HCT116 (cell line): ENCODE results near the gene PTPRF. TPM values are rescaled to one million over a fixed set of nuclear protein-coding genes. Genes with fewer than 3 reads are reported as not detected.

Source experiments
- ATAC-seq: fragments of 200-7000 bp; cut with Tn5 transposase; 2 replicates; pipeline ENCODE4 v1.9.1; 2020; ENCODE audit warnings: mild to moderate bottlenecking, moderate library complexity
- BruUV-seq: library from RNA; stranded (reverse); fragments of 400-500 nt; replicated peaks from 2 replicates; lab custom pipeline; 2021; lab: Mats Ljungman, UMichigan
- CTCF ChIA-PET: fragments of 300-600 bp; sonication (Branson Sonifier 250); formaldehyde crosslinking; loops from one replicate; lab custom pipeline; 2021; ENCODE audit warnings: antibody characterized with exemption; lab: Charles Lee
- POLR2A ChIA-PET: fragments of 300-600, 350-600 bp; sonication (Branson Sonifier 250); formaldehyde crosslinking; loops from one replicate; lab custom pipeline; 2021; ENCODE audit warnings: antibody characterized with exemption; lab: Charles Lee
- RAD21 ChIA-PET, 2 experiments: fragments of 300-600 bp; sonication (Branson Sonifier 250); formaldehyde crosslinking; loops; one replicate each; lab custom pipeline; 2023; ENCODE audit warnings: low total read pairs in 2 of 2; ENCODE audit not compliant: uncharacterized antibody in 2 of 2, unreplicated experiment in 2 of 2, low non-redundant PET in 1 of 2; lab: Charles Lee
- DNase-seq: peaks from one replicate; pipeline ENCODE4 v3.0.0-alpha.2; 2010; ENCODE audit warnings: low read depth, low spot score
- H2AFZ ChIP-seq: fragments of 200-600 bp; shearing (Covaris generic), sonication (generic); 2 replicates; pipeline ENCODE4 v1.6.1; 2017; ENCODE audit warnings: low read depth, mixed run types, mixed read lengths, antibody characterized with exemption, low read length; ENCODE audit not compliant: poor library complexity, severe bottlenecking
- H3K27ac ChIP-seq: 2 replicates; pipeline ENCODE4 v1.5.1; 2012; ENCODE audit warnings: low read depth, low read length
- H3K27me3 ChIP-seq: fragments of 200-600 bp; sonication (generic); 2 replicates; pipeline ENCODE4 v1.6.1; 2016; ENCODE audit warnings: mixed run types, low read length, mixed read lengths; ENCODE audit not compliant: insufficient read depth
- H3K36me3 ChIP-seq, 2 experiments: fragments of 200-500 bp in 1 of 2; fragments of 200-600 bp in 1 of 2; sonication (Bioruptor generic) in 1 of 2; sonication (generic) in 1 of 2; 2 replicates each; pipeline versions ENCODE4 v1.5.1 to v1.6.1; 2014 to 2016; ENCODE audit warnings: low read length in 2 of 2, inconsistent platforms in 1 of 2, mixed read lengths in 1 of 2, mixed run types in 1 of 2; ENCODE audit not compliant: insufficient read depth in 2 of 2, control insufficient read depth in 1 of 2
- H3K4me1 ChIP-seq, 2 experiments: fragments of 200-600 bp in 1 of 2; sonication (generic) in 1 of 2; 2 replicates each; pipeline versions ENCODE4 v1.5.1 to v1.6.1; 2012 to 2017; ENCODE audit warnings: low read length in 2 of 2, inconsistent platforms in 1 of 2, mild to moderate bottlenecking in 1 of 2, mixed read lengths in 1 of 2, mixed run types in 1 of 2, moderate library complexity in 1 of 2; ENCODE audit not compliant: insufficient read depth in 2 of 2, control insufficient read depth in 1 of 2
- H3K4me2 ChIP-seq: fragments of 200-600 bp; sonication (generic); 2 replicates; pipeline ENCODE4 v1.6.1; 2017; ENCODE audit warnings: mixed run types, low read length, mixed read lengths
- H3K4me3 ChIP-seq, 2 experiments: fragments of 200-600 bp in 1 of 2; sonication (generic) in 1 of 2; replicated peaks in 1 of 2; 2 replicates each; pipeline ENCODE4 v1.5.1; 2011 to 2016; ENCODE audit warnings: low read length in 2 of 2, control low read depth in 1 of 2, low read depth in 1 of 2, mild to moderate bottlenecking in 1 of 2, mixed read lengths in 1 of 2, mixed run types in 1 of 2
- H3K79me2 ChIP-seq: fragments of 200-600 bp; sonication (generic); 2 replicates; pipeline ENCODE4 v1.6.1; 2017; ENCODE audit warnings: mild to moderate bottlenecking, mixed run types, low read length, moderate library complexity, mixed read lengths; ENCODE audit not compliant: insufficient read depth
- H3K9ac ChIP-seq: fragments of 200-600 bp; sonication (generic); 2 replicates; pipeline ENCODE4 v1.6.1; 2016; ENCODE audit warnings: low read length, mixed read lengths
- H3K9me2 ChIP-seq: fragments of 200-600 bp; sonication (generic), shearing (Covaris generic); 2 replicates; pipeline ENCODE4 v1.6.1; 2017; ENCODE audit warnings: mixed run types, mild to moderate bottlenecking, moderate library complexity; ENCODE audit not compliant: insufficient read depth
- H3K9me3 ChIP-seq, 2 experiments: fragments of 200-500 bp in 1 of 2; fragments of 200-600 bp in 1 of 2; sonication (Bioruptor generic) in 1 of 2; sonication (generic) in 1 of 2; 2 replicates each; pipeline ENCODE4 v1.6.1; 2014 to 2017; ENCODE audit warnings: low read length in 2 of 2, mixed read lengths in 2 of 2, inconsistent platforms in 1 of 2, low read depth in 1 of 2, mild to moderate bottlenecking in 1 of 2, mixed run types in 1 of 2, moderate library complexity in 1 of 2; ENCODE audit not compliant: control insufficient read depth in 1 of 2, insufficient read depth in 1 of 2
- H4K20me1 ChIP-seq: fragments of 200-600 bp; sonication (generic), shearing (Covaris generic); 2 replicates; pipeline ENCODE4 v1.6.1; 2017; ENCODE audit warnings: mixed run types, mild to moderate bottlenecking, moderate library complexity; ENCODE audit not compliant: insufficient read depth
- ATF3 ChIP-seq: IDR thresholded peaks from 2 replicates; pipeline ENCODE4 v1.6.1; 2012
- CEBPB ChIP-seq: IDR thresholded peaks from 2 replicates; pipeline ENCODE4 v1.6.1; 2012; ENCODE audit warnings: low read depth
- EZH2phosphoT487 ChIP-seq: fragments of 200-600 bp; IDR thresholded peaks from 2 replicates; pipeline ENCODE4 v1.6.1; 2018; ENCODE audit warnings: antibody characterized with exemption, borderline replicate concordance
- FOSL1 ChIP-seq: IDR thresholded peaks from 2 replicates; pipeline ENCODE4 v1.6.1; 2012; ENCODE audit warnings: low read depth
- JUND ChIP-seq: IDR thresholded peaks from 2 replicates; pipeline ENCODE4 v1.6.1; 2012
- POLR2A ChIP-seq: IDR thresholded peaks from 2 replicates; pipeline ENCODE4 v1.7.0; 2011; ENCODE audit warnings: borderline replicate concordance; ENCODE audit not compliant: insufficient read depth, insufficient read length; ENCODE audit errors: extremely low read depth
- POLR2AphosphoS5 ChIP-seq: IDR thresholded peaks from 2 replicates; pipeline ENCODE4 v1.6.1; 2011; ENCODE audit warnings: mild to moderate bottlenecking, low read depth, low read length, moderate library complexity
- SRF ChIP-seq: IDR thresholded peaks from 2 replicates; pipeline ENCODE4 v1.6.1; 2012; ENCODE audit warnings: low read depth
- YY1 ChIP-seq: IDR thresholded peaks from 2 replicates; pipeline ENCODE4 v1.6.1; 2011; ENCODE audit warnings: low read length, low read depth, moderate library complexity, mild to moderate bottlenecking; ENCODE audit not compliant: insufficient replicate concordance; ENCODE audit errors: extremely low read depth
- ZNF274 ChIP-seq: fragments of 200-500 bp; sonication (Bioruptor generic); IDR thresholded peaks from 2 replicates; pipeline ENCODE4 v1.6.1; 2014; ENCODE audit warnings: mild to moderate bottlenecking, low read depth, low read length, inconsistent platforms
- intact Hi-C: fragments of 100-400 bp; cut with micrococcal nuclease; formaldehyde crosslinking; loops from 2 replicates; pipeline ENCODE4 v1.10.0; 2022
- total RNA-seq: library from RNA; stranded (reverse); gene quantifications from one replicate; pipeline ENCODE4 v1.2.1, GENCODE V29; 2021; ENCODE audit not compliant: unreplicated experiment
- TF ChIP-seq, protein P1 (sequence below), 3 experiments: fragments of 200-600 bp in 1 of 3; sonication (generic) in 1 of 3; IDR thresholded peaks in 2 of 3; conservative IDR thresholded peaks in 1 of 3; 2 replicates each; pipeline ENCODE4 v1.5.1; 2012 to 2017; ENCODE audit warnings: low read depth in 2 of 3, low read length in 2 of 3, antibody characterized with exemption in 1 of 3, borderline replicate concordance in 1 of 3, control low read depth in 1 of 3, mild to moderate bottlenecking in 1 of 3, mixed read lengths in 1 of 3, mixed run types in 1 of 3, moderate library complexity in 1 of 3; ENCODE audit not compliant: insufficient read depth in 1 of 3

The PTPRF gene
- total RNA-seq, 1 experiment from 2014 or later: 224 TPM

- no peaks in the 10 kb centered on the region for H3K9me2 ChIP-seq
- DNase-seq (no peak), ATAC-seq (no peak)
- no TSS peak for BruUV-seq
- intact Hi-C loops: no loop called here
- H4K20me1 ChIP-seq: no peaks in the 10 kb centered on the region
- ChIA-PET POLR2A (no interaction called here), CTCF (no interaction called here), RAD21 (no interaction called here)
- TF ChIP-seq POLR2AphosphoS5 (no peak), CEBPB (no peak), YY1 (no peak), ATF3 (no peak), ZNF274 (no peak), FOSL1 (no peak)
- H3K9ac ChIP-seq: no peak overlapping the region
- no peak overlapping the region for H3K4me2 ChIP-seq
- H3K9me3 ChIP-seq: no peaks in the 10 kb centered on the region
- H3K27me3 ChIP-seq: no peaks in the 10 kb centered on the region
- no peaks in the 10 kb centered on the region for H3K4me1 ChIP-seq
- H3K27ac ChIP-seq: no peak overlapping the region
- peaks cover 72% of the 10 kb centered on the region for H3K79me2 ChIP-seq
- no peak overlapping the region for H2AFZ ChIP-seq
- H3K4me3 ChIP-seq: no peak overlapping the region
- peaks cover 13 to 47% of the 10 kb centered on the region in 2 experiments; a peak in 3 of 4 replicates for H3K36me3 ChIP-seq
Observed at GRCh38 chr1:43558346-43558841, 27.7 kb downstream of the PTPRF start.

DNA sequence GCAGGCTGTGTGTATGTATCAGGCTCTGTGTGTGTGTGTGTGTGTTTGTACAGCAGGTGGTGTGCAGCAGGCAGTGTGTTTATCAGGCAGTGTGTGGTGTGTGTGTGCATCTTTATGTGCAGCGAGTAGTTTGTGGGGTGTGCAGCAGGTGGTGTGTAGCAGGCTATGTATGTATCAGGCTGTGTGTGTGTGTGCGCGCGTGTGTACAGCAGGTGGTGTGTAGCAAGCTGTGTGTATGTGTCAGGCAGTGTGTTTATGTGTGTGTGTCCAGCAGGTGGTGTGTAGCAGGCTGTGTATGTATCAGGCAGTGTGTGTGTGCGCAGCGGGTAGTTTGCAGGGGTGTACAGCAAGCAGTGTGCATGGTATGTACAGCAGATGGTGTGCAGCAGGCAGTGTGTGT, 29.0 kb downstream of the PTPRF start:
- Histone ChIP-seq H3K9ac (no peak overlapping the region), H3K27me3 (no peaks in the 10 kb centered on the region), H3K4me1 (no peaks in the 10 kb centered on the region), H3K9me2 (no peaks in the 10 kb centered on the region), H2AFZ (no peak overlapping the region), H3K79me2 (peaks cover 75% of the 10 kb centered on the region), H3K4me2 (no peak overlapping the region)
- CTCF ChIA-PET: no interaction called here
- intact Hi-C loops: no loop called here
- BruUV-seq: no TSS peak
- no peak for ATAC-seq
- TF ChIP-seq CEBPB (no peak), POLR2A (no peak), JUND (no peak), ZNF274 (no peak), SRF (no peak), EZH2phosphoT487 (no peak)
- TF ChIP-seq, protein P1, sequence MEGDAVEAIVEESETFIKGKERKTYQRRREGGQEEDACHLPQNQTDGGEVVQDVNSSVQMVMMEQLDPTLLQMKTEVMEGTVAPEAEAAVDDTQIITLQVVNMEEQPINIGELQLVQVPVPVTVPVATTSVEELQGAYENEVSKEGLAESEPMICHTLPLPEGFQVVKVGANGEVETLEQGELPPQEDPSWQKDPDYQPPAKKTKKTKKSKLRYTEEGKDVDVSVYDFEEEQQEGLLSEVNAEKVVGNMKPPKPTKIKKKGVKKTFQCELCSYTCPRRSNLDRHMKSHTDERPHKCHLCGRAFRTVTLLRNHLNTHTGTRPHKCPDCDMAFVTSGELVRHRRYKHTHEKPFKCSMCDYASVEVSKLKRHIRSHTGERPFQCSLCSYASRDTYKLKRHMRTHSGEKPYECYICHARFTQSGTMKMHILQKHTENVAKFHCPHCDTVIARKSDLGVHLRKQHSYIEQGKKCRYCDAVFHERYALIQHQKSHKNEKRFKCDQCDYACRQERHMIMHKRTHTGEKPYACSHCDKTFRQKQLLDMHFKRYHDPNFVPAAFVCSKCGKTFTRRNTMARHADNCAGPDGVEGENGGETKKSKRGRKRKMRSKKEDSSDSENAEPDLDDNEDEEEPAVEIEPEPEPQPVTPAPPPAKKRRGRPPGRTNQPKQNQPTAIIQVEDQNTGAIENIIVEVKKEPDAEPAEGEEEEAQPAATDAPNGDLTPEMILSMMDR (IDR thresholded peaks at IDR 0.05 in 2 of 3, conservative IDR thresholded peaks at IDR 0.05 in 1 of 3; ENCODE audit: borderline replicate concordance in 1 of 3, insufficient read depth in 1 of 3, low read depth in 2 of 3, low read length in 2 of 3): no peak
- TF ChIP-seq, all 23 proteins: peak for 0
- Histone ChIP-seq H3K9me3 (no peaks in the 10 kb centered on the region), H4K20me1 (no peaks in the 10 kb centered on the region), H3K4me3 (no peak overlapping the region), H3K27ac (no peak overlapping the region), H3K36me3 (peaks cover 10 to 37% of the 10 kb centered on the region in 2 experiments; a peak in 3 of 4 replicates)
- RAD21 ChIA-PET: no interaction called here
- DNase-seq: no peak
- POLR2A ChIA-PET: no interaction called here
